Mesenchymal stem cell (in vitro differentiated cells and primary cell): ENCODE data around the gene PRKG1.

Source experiments
- DNase-seq: peaks from one replicate; pipeline ENCODE4 v3.0.0-alpha.2; 2013
- H2AFZ ChIP-seq: one replicate; pipeline ENCODE4 v1.6.1; 2013; ENCODE audit warnings: low read depth, mild to moderate bottlenecking, control low read depth, inconsistent platforms, low read length, moderate library complexity
- H2AK5ac ChIP-seq: 2 replicates; pipeline ENCODE4 v1.6.1; 2013; ENCODE audit warnings: low read length, moderate library complexity, mild to moderate bottlenecking, inconsistent platforms; ENCODE audit not compliant: severe bottlenecking
- H2BK120ac ChIP-seq: one replicate; pipeline ENCODE4 v1.6.1; 2013; ENCODE audit warnings: low read depth, mild to moderate bottlenecking, inconsistent platforms, low read length, moderate library complexity
- H2BK12ac ChIP-seq, 2 experiments: one replicate each; pipeline ENCODE4 v1.6.1; 2013; ENCODE audit warnings: inconsistent platforms in 2 of 2, low read length in 2 of 2, mild to moderate bottlenecking in 2 of 2, moderate library complexity in 2 of 2, control low read depth in 1 of 2
- H2BK15ac ChIP-seq: one replicate; pipeline ENCODE4 v1.6.1; 2013; ENCODE audit warnings: mild to moderate bottlenecking, low read depth, inconsistent platforms; ENCODE audit not compliant: poor library complexity, severe bottlenecking
- H2BK5ac ChIP-seq: 2 replicates; pipeline ENCODE4 v1.6.1; 2013; ENCODE audit warnings: low read depth, mild to moderate bottlenecking, low read length, control low read depth, inconsistent platforms; ENCODE audit not compliant: poor library complexity, severe bottlenecking
- H3K14ac ChIP-seq, 2 experiments: one replicate each; pipeline ENCODE4 v1.6.1; 2013; ENCODE audit warnings: inconsistent platforms in 2 of 2, low read length in 2 of 2, control low read depth in 1 of 2, mild to moderate bottlenecking in 1 of 2, moderate library complexity in 1 of 2
- H3K18ac ChIP-seq, 2 experiments: one replicate each; pipeline ENCODE4 v1.6.1; 2013; ENCODE audit warnings: inconsistent platforms in 2 of 2, low read length in 2 of 2, control low read depth in 1 of 2, low read depth in 1 of 2, mild to moderate bottlenecking in 1 of 2
- H3K23ac ChIP-seq, 2 experiments: one replicate each; pipeline ENCODE4 v1.6.1; 2013; ENCODE audit warnings: inconsistent platforms in 2 of 2, low read length in 2 of 2, mild to moderate bottlenecking in 2 of 2, moderate library complexity in 2 of 2, control low read depth in 1 of 2
- H3K27ac ChIP-seq: 2 replicates; pipeline ENCODE4 v1.5.1; 2013; ENCODE audit warnings: mild to moderate bottlenecking, moderate library complexity, low read length, control low read depth, inconsistent platforms; ENCODE audit not compliant: poor library complexity, severe bottlenecking
- H3K27me3 ChIP-seq, 2 experiments: 2 replicates each; pipeline versions ENCODE4 v1.6.1 to v1.7.0; 2013; ENCODE audit warnings: low read length in 2 of 2, mild to moderate bottlenecking in 2 of 2, moderate library complexity in 2 of 2, control low read depth in 1 of 2, inconsistent platforms in 1 of 2; ENCODE audit not compliant: control insufficient read depth in 1 of 2, insufficient read depth in 1 of 2
- H3K36me3 ChIP-seq, 2 experiments: 2 replicates each; pipeline versions ENCODE4 v1.6.1 to v1.7.0; 2013; ENCODE audit warnings: low read length in 2 of 2, control low read depth in 1 of 2, inconsistent platforms in 1 of 2, low read depth in 1 of 2, mild to moderate bottlenecking in 1 of 2; ENCODE audit not compliant: insufficient read depth in 2 of 2, control insufficient read depth in 1 of 2
- H3K4ac ChIP-seq, 2 experiments: one replicate each; pipeline ENCODE4 v1.6.1; 2013; ENCODE audit warnings: inconsistent platforms in 2 of 2, low read length in 2 of 2, mild to moderate bottlenecking in 2 of 2, moderate library complexity in 2 of 2, control low read depth in 1 of 2, low read depth in 1 of 2
- H3K4me1 ChIP-seq: 2 replicates; pipeline ENCODE4 v1.6.1; 2013; ENCODE audit warnings: low read depth, low read length, control low read depth; ENCODE audit not compliant: control insufficient read depth, insufficient read depth
- H3K4me2 ChIP-seq: 2 replicates; pipeline ENCODE4 v1.6.1; 2013; ENCODE audit warnings: low read length, mild to moderate bottlenecking, inconsistent platforms; ENCODE audit not compliant: poor library complexity, severe bottlenecking
- H3K4me3 ChIP-seq, 2 experiments: 2 replicates each; pipeline versions ENCODE4 v1.5.1 to v1.7.0; 2013; ENCODE audit warnings: low read length in 2 of 2, mild to moderate bottlenecking in 2 of 2, control low read depth in 1 of 2, low read depth in 1 of 2; ENCODE audit not compliant: insufficient read depth in 1 of 2
- H3K79me1 ChIP-seq: replicated peaks from 2 replicates; pipeline ENCODE4 v1.6.1; 2013; ENCODE audit warnings: mild to moderate bottlenecking, control low read depth, low read length, inconsistent platforms; ENCODE audit not compliant: poor library complexity, severe bottlenecking
- H3K9ac ChIP-seq: 2 replicates; pipeline ENCODE4 v1.7.0; 2013; ENCODE audit warnings: mild to moderate bottlenecking, low read length, moderate library complexity
- H3K9me3 ChIP-seq: 2 replicates; pipeline ENCODE4 v1.7.0; 2013; ENCODE audit warnings: mild to moderate bottlenecking, low read length; ENCODE audit not compliant: control insufficient read depth
- H4K8ac ChIP-seq: one replicate; pipeline ENCODE4 v1.6.1; 2013; ENCODE audit warnings: inconsistent platforms, mild to moderate bottlenecking, low read length, moderate library complexity
- H4K91ac ChIP-seq: one replicate; pipeline ENCODE4 v1.6.1; 2013; ENCODE audit warnings: mild to moderate bottlenecking, low read length, inconsistent platforms
- WGBS: methylation state at CpG from one replicate; pipeline ENCODE4 v1.1.7; 2013; ENCODE audit warnings: mixed read lengths; 5-methylcytosine and 5-hydroxymethylcytosine counted together

The PRKG1 gene

GRCh38 chr10:52007091-52007490, 932.8 kb downstream of the PRKG1 start:
- H3K9ac ChIP-seq, result no peak overlapping the region
- no peak overlapping the region for H2BK120ac ChIP-seq
- no peaks in the 10 kb centered on the region for H3K27me3 ChIP-seq
- no peak overlapping the region for H3K18ac ChIP-seq
- H2BK12ac ChIP-seq, result no peak overlapping the region
- no peaks in the 10 kb centered on the region for H3K79me1 ChIP-seq
- H3K4me2 ChIP-seq, result no peak overlapping the region
- H3K27ac ChIP-seq, result no peak overlapping the region
- H2BK15ac ChIP-seq, result no peak overlapping the region
- no peak overlapping the region for H3K23ac ChIP-seq
- no peak overlapping the region for H4K8ac ChIP-seq
- no peak overlapping the region for H2AFZ ChIP-seq
- peaks cover 8% of the 10 kb centered on the region for H3K9me3 ChIP-seq
- H2AK5ac ChIP-seq, result no peak overlapping the region
- no peaks in the 10 kb centered on the region for H3K4me1 ChIP-seq
- no peak overlapping the region for H2BK5ac ChIP-seq
- H3K4me3 ChIP-seq, result no peak overlapping the region
- no peak for DNase-seq
- no peak overlapping the region for H3K14ac ChIP-seq
- no peak overlapping the region for H4K91ac ChIP-seq
- no peaks in the 10 kb centered on the region for H3K36me3 ChIP-seq
- no peak overlapping the region for H3K4ac ChIP-seq
- WGBS, result 83% methylated on average over 2 of the region's 2 CpGs

DNA sequence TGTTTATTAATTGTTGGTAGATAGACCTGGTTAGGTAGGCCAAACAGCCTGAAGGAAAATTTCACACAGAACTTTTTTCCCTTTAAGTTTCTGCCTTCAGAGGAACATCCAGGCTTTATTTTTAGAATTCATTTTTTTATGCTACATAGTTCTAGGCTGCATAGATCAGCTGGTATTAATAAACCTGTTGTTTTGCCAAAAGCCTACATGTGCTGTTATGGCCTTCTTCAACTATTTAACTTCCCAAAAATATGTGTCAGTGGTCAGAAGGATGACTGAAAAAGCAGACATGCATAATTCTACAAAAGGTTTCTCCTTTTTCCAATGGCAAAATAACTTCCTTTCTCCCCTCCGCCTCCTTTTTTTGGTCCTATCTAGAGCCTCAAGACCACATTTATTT, 936.8 kb downstream of the PRKG1 start:
- H2AFZ ChIP-seq, result no peak overlapping the region
- H2BK120ac ChIP-seq, result no peak overlapping the region
- no peaks in the 10 kb centered on the region for H3K27me3 ChIP-seq
- H3K4me3 ChIP-seq, result no peak overlapping the region
- no peak overlapping the region for H4K91ac ChIP-seq
- H3K18ac ChIP-seq, result no peak overlapping the region
- H2AK5ac ChIP-seq, result no peak overlapping the region
- H3K23ac ChIP-seq, result no peak overlapping the region
- H3K9ac ChIP-seq, result no peak overlapping the region
- H3K36me3 ChIP-seq, result no peaks in the 10 kb centered on the region
- no peak overlapping the region for H4K8ac ChIP-seq
- H3K4me2 ChIP-seq, result no peak overlapping the region
- H2BK12ac ChIP-seq, result no peak overlapping the region
- no peak for DNase-seq
- H2BK15ac ChIP-seq, result no peak overlapping the region
- H2BK5ac ChIP-seq, result no peak overlapping the region
- H3K4ac ChIP-seq, result no peak overlapping the region
- H3K27ac ChIP-seq, result no peak overlapping the region
- H3K79me1 ChIP-seq, result no peaks in the 10 kb centered on the region
- H3K14ac ChIP-seq, result no peak overlapping the region
- no peaks in the 10 kb centered on the region for H3K4me1 ChIP-seq
- 89% methylated on average over 1 of the region's 1 CpG for WGBS
- peaks cover 12% of the 10 kb centered on the region for H3K9me3 ChIP-seq

DNA sequence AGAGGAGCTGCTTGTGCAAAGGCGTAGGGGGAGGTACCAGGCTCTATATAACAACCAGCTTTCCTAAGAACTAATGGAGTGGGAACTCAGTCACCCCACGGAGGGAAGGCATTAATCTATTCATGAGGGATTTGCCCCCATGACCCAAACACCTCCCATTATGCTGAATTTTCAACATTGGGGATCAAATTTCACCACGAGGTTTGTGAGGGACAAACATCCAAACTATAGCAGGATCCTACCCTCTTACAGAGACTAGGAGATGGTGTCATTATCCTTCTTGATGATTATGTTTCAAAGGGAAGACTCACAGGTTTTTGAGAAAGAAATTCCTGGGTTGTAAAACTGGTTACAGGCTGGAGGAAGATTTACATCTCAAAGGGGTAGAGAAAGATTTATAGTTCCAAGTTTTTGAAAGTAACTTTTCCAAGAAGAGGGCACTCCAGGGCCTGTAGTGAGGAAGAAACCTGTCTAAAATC, 944.8 kb downstream of the PRKG1 start:
- Histone ChIP-seq H3K4me1 (no peaks in the 10 kb centered on the region), H3K9ac (no peak overlapping the region), H2BK120ac (no peak overlapping the region), H3K23ac (no peak overlapping the region), H3K4ac (no peak overlapping the region), H3K14ac (no peak overlapping the region), H2BK5ac (no peak overlapping the region), H3K36me3 (no peaks in the 10 kb centered on the region), H2BK15ac (no peak overlapping the region), H3K18ac (no peak overlapping the region), H4K91ac (no peak overlapping the region), H3K27me3 (no peaks in the 10 kb centered on the region), H4K8ac (no peak overlapping the region), H3K27ac (no peak overlapping the region), H2BK12ac (no peak overlapping the region), H3K4me2 (no peak overlapping the region), H3K9me3 (peaks cover 3% of the 10 kb centered on the region), H2AK5ac (no peak overlapping the region), H3K79me1 (no peaks in the 10 kb centered on the region), H2AFZ (no peak overlapping the region), H3K4me3 (no peak overlapping the region)
- 60% methylated on average over 2 of the region's 3 CpGs for WGBS
- no peak for DNase-seq

DNA sequence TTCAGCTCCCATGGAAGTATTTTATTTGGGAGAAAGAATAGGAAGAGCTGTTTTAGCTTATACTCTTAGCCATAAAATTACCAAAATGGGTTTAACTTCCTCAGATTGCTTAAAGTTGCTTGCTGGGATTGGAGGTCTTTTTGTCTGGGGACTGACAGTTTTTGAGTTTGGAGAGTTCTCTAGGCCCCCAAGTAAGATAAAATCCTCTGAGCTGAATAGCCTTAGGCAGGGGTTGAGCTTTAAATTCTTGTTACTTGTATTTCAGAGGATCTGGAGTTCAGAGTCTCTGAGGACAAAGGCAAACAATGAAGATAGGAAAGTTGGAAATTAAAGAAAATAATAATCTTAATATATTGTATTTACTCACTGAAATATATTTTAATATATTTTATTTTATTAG, 945.4 kb downstream of the PRKG1 start:
- Histone ChIP-seq H4K8ac (no peak overlapping the region), H3K27ac (no peak overlapping the region), H3K18ac (no peak overlapping the region), H3K14ac (no peak overlapping the region), H3K4ac (no peak overlapping the region), H2BK12ac (no peak overlapping the region), H3K4me1 (no peaks in the 10 kb centered on the region), H2AK5ac (no peak overlapping the region), H3K4me2 (no peak overlapping the region), H3K9ac (no peak overlapping the region), H4K91ac (no peak overlapping the region), H2BK120ac (no peak overlapping the region), H2AFZ (no peak overlapping the region), H2BK15ac (no peak overlapping the region), H3K79me1 (no peaks in the 10 kb centered on the region), H3K4me3 (no peak overlapping the region), H3K9me3 (no peaks in the 10 kb centered on the region), H3K23ac (no peak overlapping the region), H3K36me3 (no peaks in the 10 kb centered on the region), H2BK5ac (no peak overlapping the region), H3K27me3 (no peaks in the 10 kb centered on the region)
- no peak for DNase-seq
